GM23248 (cell line): ENCODE measurements around the gene APOL2. TPM values are rescaled to one million over a fixed set of nuclear protein-coding genes. Genes with fewer than 3 reads are reported as not detected.
"Not testable (repeated sequence)": the region's sequence is repeated elsewhere in the genome, so short reads cannot be mapped to it uniquely, and the experiment has no call there.

Experiments
- DNase-seq: peaks from one replicate; pipeline ENCODE4 v3.0.0-alpha.2; 2015
- H2AFZ ChIP-seq: fragments of 200-600 bp; sonication (generic); 2 replicates; pipeline ENCODE4 v1.6.1; 2016; ENCODE audit warnings: antibody characterized with exemption
- H3F3A ChIP-seq: fragments of 200-600 bp; sonication (generic); 2 replicates; pipeline ENCODE4 v1.6.1; 2016; ENCODE audit warnings: mild to moderate bottlenecking, antibody characterized with exemption, mixed run types; ENCODE audit not compliant: insufficient read depth
- H3K27ac ChIP-seq: fragments of 200-600 bp; sonication (generic); 2 replicates; pipeline ENCODE4 v1.5.1; 2016; ENCODE audit warnings: mild to moderate bottlenecking
- H3K27me3 ChIP-seq: fragments of 200-600 bp; sonication (generic); replicated peaks from 2 replicates; pipeline ENCODE4 v1.6.1; 2016; ENCODE audit warnings: mild to moderate bottlenecking; ENCODE audit not compliant: insufficient read depth
- H3K36me3 ChIP-seq: fragments of 200-600 bp; sonication (generic); 2 replicates; pipeline ENCODE4 v1.6.1; 2016; ENCODE audit warnings: low read depth, mild to moderate bottlenecking
- H3K4me1 ChIP-seq: fragments of 200-600 bp; sonication (generic); 2 replicates; pipeline ENCODE4 v1.6.1; 2016; ENCODE audit warnings: mild to moderate bottlenecking; ENCODE audit not compliant: insufficient read depth
- H3K4me2 ChIP-seq: fragments of 200-600 bp; sonication (generic); one replicate; pipeline ENCODE4 v1.6.1; 2016; ENCODE audit warnings: mild to moderate bottlenecking; ENCODE audit not compliant: unreplicated experiment
- H3K4me3 ChIP-seq: fragments of 200-600 bp; sonication (generic); 2 replicates; pipeline ENCODE4 v1.5.1; 2016; ENCODE audit warnings: mild to moderate bottlenecking
- H3K79me2 ChIP-seq: fragments of 200-600 bp; sonication (generic); 2 replicates; pipeline ENCODE4 v1.6.1; 2016; ENCODE audit warnings: mild to moderate bottlenecking; ENCODE audit not compliant: insufficient read depth
- H3K9ac ChIP-seq: fragments of 200-600 bp; sonication (generic); 2 replicates; pipeline ENCODE4 v1.6.1; 2016; ENCODE audit warnings: mild to moderate bottlenecking
- H3K9me2 ChIP-seq: fragments of 200-600 bp; sonication (generic); 2 replicates; pipeline ENCODE4 v1.6.1; 2016; ENCODE audit warnings: mixed run types, mild to moderate bottlenecking, moderate library complexity; ENCODE audit not compliant: insufficient read depth
- H3K9me3 ChIP-seq: fragments of 200-600 bp; sonication (generic); one replicate; pipeline ENCODE4 v1.6.1; 2017; ENCODE audit warnings: low read depth
- H4K20me1 ChIP-seq: fragments of 200-600 bp; sonication (generic); 2 replicates; pipeline ENCODE4 v1.6.0; 2016; ENCODE audit not compliant: insufficient read depth
- EZH2 ChIP-seq: fragments of 200-600 bp; sonication (generic); IDR thresholded peaks from 2 replicates; pipeline ENCODE4 v1.6.1; 2018; ENCODE audit warnings: antibody characterized with exemption, mild to moderate bottlenecking; ENCODE audit not compliant: insufficient read depth, poor library complexity, severe bottlenecking
- EZH2phosphoT487 ChIP-seq: fragments of 200-600 bp; sonication (generic); IDR thresholded peaks from 2 replicates; pipeline ENCODE4 v1.6.1; 2018; ENCODE audit warnings: antibody characterized with exemption, moderate library complexity, mild to moderate bottlenecking, low read depth; ENCODE audit not compliant: insufficient read depth
- WGBS, 2 experiments: methylation state at CpG; one replicate each; pipeline ENCODE4 v1.1.6; 2015 to 2017; ENCODE audit warnings: low lambda C conversion rate in 2 of 2, low coverage in 1 of 2; ENCODE audit errors: missing lambda C conversion rate in 2 of 2; 5-methylcytosine and 5-hydroxymethylcytosine counted together
- in situ Hi-C: fragments of 300-500 bp; cut with MboI; formaldehyde crosslinking; loops from 2 replicates; pipeline ENCODE4 v1.15.0; 2020
- polyA plus RNA-seq: library from polyadenylated mRNA; unstranded; fragments of >200 nt; fragmentation: Nextera tagmentation; extraction: Ambion mirVana; gene quantifications from 2 replicates; pipeline ENCODE4 v1.2.1, GENCODE V29; 2016
- total RNA-seq: library from RNA; depleted of rRNA; stranded (reverse); fragments of >200 nt; shearing (Covaris generic); gene quantifications from 2 replicates; pipeline ENCODE4 v1.2.3, GENCODE V29; 2014

Gene APOL2
- total and polyA plus RNA-seq, 2 experiments from 2014 or later = 28.4 to 37.7 TPM

DNA sequence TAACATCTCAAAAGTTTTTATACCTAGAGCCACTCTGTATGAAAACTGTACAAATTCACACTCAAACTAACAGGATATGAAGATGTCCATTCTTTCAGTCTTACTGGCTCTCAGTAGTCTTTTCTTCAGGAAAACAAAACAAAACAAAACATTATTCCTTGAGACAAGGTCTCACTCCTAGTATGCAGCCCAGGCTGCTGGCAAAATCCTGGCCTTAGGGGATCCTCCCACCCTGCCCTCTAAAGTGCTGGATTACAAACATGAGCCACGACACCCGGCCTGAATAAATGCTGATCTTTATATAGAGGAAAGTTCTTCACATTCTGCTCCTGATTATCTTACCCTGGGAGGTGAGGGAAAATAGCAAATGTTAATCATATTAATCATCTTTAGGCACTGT lies 5.1 kb downstream of the APOL2 start:
- Histone ChIP-seq H4K20me1 (no peaks in the 10 kb centered on the region), H3K4me1 (peaks cover 8% of the 10 kb centered on the region; the same call in 1 of the 2 replicates), H3K9ac (no peak overlapping the region), H3K9me3 (no peaks in the 10 kb centered on the region), H3F3A (peaks cover 11% of the 10 kb centered on the region; the same call in 1 of the 2 replicates), H3K4me2 (no peak overlapping the region), H3K36me3 (peaks cover 13% of the 10 kb centered on the region; the same call in 1 of the 2 replicates), H3K4me3 (no peak overlapping the region), H3K79me2 (peaks cover 54% of the 10 kb centered on the region), H2AFZ (no peak overlapping the region), H3K27me3 (no peaks in the 10 kb centered on the region), H3K27ac (no peak overlapping the region), H3K9me2 (no peaks in the 10 kb centered on the region)
- TF ChIP-seq EZH2 = no peak
- TF ChIP-seq EZH2phosphoT487 = no peak
- WGBS, 2 experiments = 29 to 32% methylated on average over 2 of the region's 2 CpGs
- in situ Hi-C loops = no loop called here
- no peak for DNase-seq

DNA sequence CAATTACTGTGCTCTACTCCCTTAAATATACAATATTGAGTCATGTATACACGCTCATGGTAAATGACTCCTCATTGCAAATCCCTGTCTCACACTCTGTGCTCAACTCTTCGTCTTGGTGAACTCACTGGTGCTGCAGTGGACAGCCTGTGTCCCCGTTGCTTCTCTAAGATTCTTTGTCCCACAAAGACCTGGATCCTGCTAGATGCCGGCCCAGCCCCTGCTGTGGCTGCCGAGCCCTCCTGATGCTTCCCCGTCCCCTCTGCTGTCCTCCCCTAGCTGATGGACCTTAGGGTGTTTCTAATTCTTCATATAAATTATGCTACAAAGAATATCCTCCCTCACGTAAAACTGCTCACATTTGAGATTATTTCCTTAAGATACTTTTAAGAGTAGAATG lies 5.5 kb downstream of the APOL2 start:
- Histone ChIP-seq H3K4me2 (no peak overlapping the region), H3K9me2 (no peaks in the 10 kb centered on the region), H3K9me3 (no peaks in the 10 kb centered on the region), H2AFZ (no peak overlapping the region), H3K4me1 (peaks cover 8% of the 10 kb centered on the region; the same call in 1 of the 2 replicates), H3K79me2 (peaks cover 51% of the 10 kb centered on the region), H3K9ac (no peak overlapping the region), H3K27ac (no peak overlapping the region), H4K20me1 (no peaks in the 10 kb centered on the region), H3K4me3 (no peak overlapping the region), H3K36me3 (peaks cover 16% of the 10 kb centered on the region; the same call in 1 of the 2 replicates), H3F3A (peaks cover 7% of the 10 kb centered on the region; the same call in 1 of the 2 replicates), H3K27me3 (no peaks in the 10 kb centered on the region)
- TF ChIP-seq EZH2phosphoT487 (no peak), EZH2 (no peak)
- in situ Hi-C loops = no loop called here
- no peak for DNase-seq
- 87 to 89% methylated on average over 7 of the region's 7 CpGs for WGBS, 2 experiments

DNA sequence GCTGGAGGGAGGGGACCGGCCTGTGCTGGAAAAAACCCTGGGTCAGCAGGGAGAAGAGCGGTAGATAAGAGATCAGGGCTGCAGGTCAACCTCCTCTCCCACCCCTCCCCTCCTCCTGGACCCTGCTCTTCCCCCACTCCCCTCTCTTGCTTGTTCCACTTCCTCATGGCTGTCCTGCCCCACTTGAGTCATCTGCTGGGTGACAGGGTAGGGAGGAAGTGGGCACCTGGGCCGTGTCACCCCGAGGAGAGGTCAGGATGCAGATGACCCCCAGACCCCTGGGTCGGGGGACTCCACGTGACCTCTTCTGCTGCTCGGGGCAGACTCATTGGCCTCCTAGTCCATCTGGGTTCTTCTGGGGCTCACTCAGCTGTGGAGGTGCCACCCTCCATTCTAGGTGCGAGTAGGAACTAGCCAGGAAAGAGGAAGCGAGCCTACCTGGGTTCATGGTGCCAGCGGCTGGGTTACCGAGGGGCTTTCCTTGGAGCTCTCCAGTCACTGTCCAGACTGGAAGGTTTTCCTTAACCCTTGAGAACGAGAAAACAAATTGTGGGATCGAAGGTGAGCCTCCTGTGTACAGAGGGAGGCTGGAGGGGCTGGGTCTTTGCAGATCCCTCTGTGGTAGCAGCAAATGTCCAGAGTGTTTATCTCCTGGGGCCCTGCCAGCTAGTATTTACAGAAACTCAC lies 6.5 kb downstream of the APOL2 start:
- TF ChIP-seq EZH2phosphoT487 (no peak), EZH2 (no peak)
- Histone ChIP-seq H3K9me3 (no peaks in the 10 kb centered on the region), H3K36me3 (peaks cover 19% of the 10 kb centered on the region; the same call in 1 of the 2 replicates), H3F3A (no peaks in the 10 kb centered on the region; the same call in 1 of the 2 replicates), H2AFZ (no peak overlapping the region), H3K4me1 (peaks cover 8% of the 10 kb centered on the region; the same call in 1 of the 2 replicates), H3K4me3 (no peak overlapping the region), H3K27ac (no peak overlapping the region), H3K79me2 (peaks cover 42% of the 10 kb centered on the region), H3K9me2 (no peaks in the 10 kb centered on the region), H4K20me1 (no peaks in the 10 kb centered on the region), H3K27me3 (no peaks in the 10 kb centered on the region), H3K4me2 (no peak overlapping the region), H3K9ac (no peak overlapping the region)
- WGBS, 2 experiments = 89 to 91% methylated on average over 12 to 13 of the region's 13 CpGs
- DNase-seq = no peak
- in situ Hi-C loops = no loop called here

DNA sequence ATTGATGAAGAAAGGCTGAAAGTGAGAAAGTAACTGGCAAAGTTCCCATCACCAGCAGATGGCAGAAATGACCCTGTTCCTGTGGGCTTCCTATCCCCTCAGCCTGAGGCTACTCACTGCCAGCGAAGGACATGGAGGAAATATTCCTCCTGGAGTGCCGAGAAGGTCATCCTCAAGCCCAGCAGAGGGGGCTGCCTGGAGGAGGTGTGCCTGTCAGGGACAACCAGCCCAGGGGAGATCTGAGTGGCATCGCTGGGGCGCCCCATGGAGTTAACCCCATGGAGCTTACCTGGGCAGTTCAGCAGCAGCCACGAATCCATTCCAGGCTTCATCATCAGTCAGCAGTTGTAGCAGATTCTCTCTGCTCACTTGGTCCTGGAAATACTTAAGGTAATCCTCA lies 8.3 kb downstream of the APOL2 start:
- H3K4me3 ChIP-seq, in situ Hi-C loops, H3K4me1 ChIP-seq, H2AFZ ChIP-seq, H3K27me3 ChIP-seq, H3K27ac ChIP-seq, H3K9me2 ChIP-seq, H3K4me2 ChIP-seq, H4K20me1 ChIP-seq, H3F3A ChIP-seq, DNase-seq, H3K9me3 ChIP-seq, H3K9ac ChIP-seq: not testable (repeated sequence)
- Histone ChIP-seq H3K36me3 (peaks cover 25% of the 10 kb centered on the region; the same call in 1 of the 2 replicates), H3K79me2 (peaks cover 23% of the 10 kb centered on the region)
- WGBS, 2 experiments = 86 to 87% methylated on average over 5 of the region's 5 CpGs

DNA sequence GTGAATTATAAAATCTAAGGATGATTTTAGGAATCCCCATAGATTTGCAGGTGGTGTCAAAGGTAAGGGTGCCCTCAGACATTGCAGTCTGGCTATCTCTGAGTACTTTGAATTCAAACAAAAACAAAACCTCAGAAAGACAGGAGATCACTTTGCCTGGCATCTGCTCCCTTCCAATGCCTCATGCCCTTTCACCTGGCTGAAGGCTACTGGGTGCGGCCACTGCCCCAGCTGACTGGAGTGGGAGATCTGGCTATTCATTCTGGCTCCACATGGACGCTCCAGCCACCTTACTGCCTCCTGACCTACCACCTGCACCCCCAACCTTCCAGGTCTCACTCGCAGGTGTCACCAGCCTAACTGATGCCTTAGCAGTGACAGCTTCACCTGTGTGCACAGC lies 9.7 kb downstream of the APOL2 start:
- H3K36me3 ChIP-seq = peaks cover 25% of the 10 kb centered on the region; the same call in 1 of the 2 replicates
- H4K20me1 ChIP-seq, H3K9me3 ChIP-seq, H3K27ac ChIP-seq, H2AFZ ChIP-seq, H3K4me3 ChIP-seq, in situ Hi-C loops, H3K27me3 ChIP-seq, H3K4me1 ChIP-seq, DNase-seq, H3F3A ChIP-seq, H3K9ac ChIP-seq, H3K9me2 ChIP-seq, H3K4me2 ChIP-seq, H3K79me2 ChIP-seq: not testable (repeated sequence)
- WGBS, 2 experiments = 75 to 77% methylated on average over 2 to 3 of the region's 3 CpGs
